K562 (cell line): ENCODE data around the gene CDH5. TPM values are rescaled to one million over a fixed set of nuclear protein-coding genes. Genes with fewer than 3 reads are reported as not detected.

ENCODE experiments used
- ATAC-seq: fragments of 200-7000 bp; cut with Tn5 transposase; 3 replicates; pipeline ENCODE4 v1.9.1; 2020; ENCODE audit warnings: moderate library complexity
- BruUV-seq: library from RNA; stranded (reverse); fragments of 400-500 nt; replicated peaks from 2 replicates; lab custom pipeline; 2021; lab: Mats Ljungman, UMichigan
- CTCF ChIA-PET: fragments of 300-600 bp; formaldehyde crosslinking; extraction: SDS; loops from one replicate; lab custom pipeline; 2021; ENCODE audit warnings: low intra/inter-chr PET ratio; lab: Yijun Ruan, JAX
- POLR2A ChIA-PET: fragments of 300-600, 350-650 bp; sonication (Branson Sonifier 250); formaldehyde crosslinking; extraction: SDS; loops from one replicate; lab custom pipeline; 2021; ENCODE audit warnings: antibody characterized with exemption, inconsistent platforms; lab: Yijun Ruan, JAX
- DNase-seq, 4 experiments: peaks; one replicate each; pipeline versions ENCODE4 v3.0.0 to v3.0.0-alpha.2; 2011 to 2018; ENCODE audit warnings: low spot score in 3 of 4, mixed read lengths in 3 of 4; ENCODE audit errors: extremely low read depth in 1 of 4
- FAIRE-seq: peaks from 2 replicates; lab custom pipeline; 2011; peaks lifted over from hg19 to GRCh38; lab: Jason Lieb, UNC
- H2AFZ ChIP-seq: 2 replicates; pipeline ENCODE4 v1.6.0; 2011; ENCODE audit warnings: low read depth, low read length, control low read depth, inconsistent platforms
- H3K27ac ChIP-seq: fragments of 200-600 bp; 3 replicates; pipeline ENCODE4 v1.8.0; 2011; ENCODE audit warnings: low read depth, mild to moderate bottlenecking, control low read depth, inconsistent platforms, low read length, moderate library complexity, mixed read lengths; ENCODE audit errors: extremely low read depth
- H3K27me3 ChIP-seq, 2 experiments: fragments of 300-600 bp in 1 of 2; 2 replicates in 1 of 2; 3 replicates in 1 of 2; pipeline versions ENCODE4 v1.6.0 to v1.8.0; 2011; ENCODE audit warnings: inconsistent platforms in 2 of 2, low read length in 2 of 2, mild to moderate bottlenecking in 1 of 2, mixed read lengths in 1 of 2, moderate library complexity in 1 of 2; ENCODE audit not compliant: control insufficient read depth in 2 of 2, insufficient read depth in 2 of 2
- H3K36me3 ChIP-seq: fragments of 300-600 bp; 3 replicates; pipeline ENCODE4 v1.8.0; 2011; ENCODE audit warnings: mild to moderate bottlenecking, low read length, inconsistent platforms; ENCODE audit not compliant: control insufficient read depth, insufficient read depth
- H3K4me1 ChIP-seq, 2 experiments: fragments of 200-600 bp in 1 of 2; replicated peaks in 1 of 2; 2 replicates in 1 of 2; 3 replicates in 1 of 2; pipeline versions ENCODE4 v1.5.1 to v1.8.0; 2011; ENCODE audit warnings: inconsistent platforms in 2 of 2, low read length in 2 of 2, mild to moderate bottlenecking in 1 of 2, mixed read lengths in 1 of 2, moderate library complexity in 1 of 2; ENCODE audit not compliant: control insufficient read depth in 2 of 2, insufficient read depth in 2 of 2
- H3K4me2 ChIP-seq: 2 replicates; pipeline ENCODE4 v1.6.1; 2011; ENCODE audit warnings: low read length, control low read depth, inconsistent platforms, mixed read lengths; ENCODE audit not compliant: insufficient read depth
- H3K4me3 ChIP-seq: fragments of 200-600 bp; sonication (generic), shearing (Covaris generic); 2 replicates; pipeline ENCODE4 v1.5.1; 2016; ENCODE audit warnings: control low read depth, inconsistent platforms
- H3K79me2 ChIP-seq: fragments of 200-600 bp; 3 replicates; pipeline ENCODE4 v1.8.0; 2011; ENCODE audit warnings: low read length, inconsistent platforms; ENCODE audit not compliant: control insufficient read depth, insufficient read depth
- H3K9ac ChIP-seq, 2 experiments: 2 replicates each; pipeline versions ENCODE4 v1.6.0 to v1.6.1; 2011; ENCODE audit warnings: low read depth in 2 of 2, low read length in 2 of 2, control low read depth in 1 of 2, inconsistent platforms in 1 of 2, mild to moderate bottlenecking in 1 of 2, mixed read lengths in 1 of 2; ENCODE audit not compliant: insufficient read depth in 1 of 2
- H3K9me1 ChIP-seq: one replicate; pipeline ENCODE4 v1.6.0; 2011; ENCODE audit warnings: inconsistent platforms, mild to moderate bottlenecking, low read length, moderate library complexity; ENCODE audit not compliant: control insufficient read depth, insufficient read depth
- H3K9me3 ChIP-seq: replicated peaks from 2 replicates; pipeline ENCODE4 v1.5.1; 2011; ENCODE audit warnings: low read depth, low read length, inconsistent platforms; ENCODE audit not compliant: control insufficient read depth, insufficient read depth
- H4K20me1 ChIP-seq: replicated peaks from 2 replicates; pipeline ENCODE4 v1.6.1; 2011; ENCODE audit warnings: low read length, inconsistent platforms, mixed read lengths; ENCODE audit not compliant: control insufficient read depth, insufficient read depth
- C11orf30 ChIP-seq: fragments of 450-650 bp; IDR thresholded peaks from 2 replicates; pipeline ENCODE4 v1.6.1; 2016; ENCODE audit warnings: low read depth, mild to moderate bottlenecking
- EP300 ChIP-seq: IDR thresholded peaks from 2 replicates; pipeline ENCODE4 v1.6.1; 2012; ENCODE audit warnings: low read length, improper control_type of control experiment
- MTA1 ChIP-seq: fragments of 450-650 bp; IDR thresholded peaks from 2 replicates; pipeline ENCODE4 v1.6.1; 2017; ENCODE audit warnings: borderline replicate concordance
- NEUROD1 ChIP-seq: fragments of 150-350 bp; IDR thresholded peaks from 2 replicates; pipeline ENCODE4 v1.6.1; 2014; ENCODE audit warnings: borderline replicate concordance, low read length, low read depth; ENCODE audit not compliant: partially characterized antibody
- NR4A1 ChIP-seq, 2 experiments: fragments of 250-450 bp in 1 of 2; fragments of 450-650 bp in 1 of 2; sonication (Bioruptor Pico) in 1 of 2; IDR thresholded peaks; 2 replicates each; pipeline versions ENCODE4 v1.4.0 to v1.6.1; 2016 to 2020; ENCODE audit warnings: mild to moderate bottlenecking in 2 of 2, missing compliant biosample characterization in 1 of 2, missing genetic modification characterization in 1 of 2, moderate library complexity in 1 of 2
- PRPF4 ChIP-seq: fragments of 200-400 bp; formaldehyde crosslinking; IDR thresholded peaks from one replicate; pipeline ENCODE4 v1.6.1; 2017; ENCODE audit warnings: low read length, low read depth, mild to moderate bottlenecking; ENCODE audit not compliant: insufficient read depth, poor library complexity, severe bottlenecking
- SMARCB1 ChIP-seq: IDR thresholded peaks from 2 replicates; pipeline ENCODE4 v1.6.1; 2011; ENCODE audit warnings: improper control_type of control experiment, low read depth; ENCODE audit not compliant: insufficient read length
- TCF15 ChIP-seq: fragments of 250-450 bp; sonication (Bioruptor Pico); IDR thresholded peaks from 2 replicates; pipeline ENCODE4 v1.8.0; 2022; ENCODE audit warnings: moderate library complexity, mild to moderate bottlenecking, inconsistent platforms
- TFAP4 ChIP-seq: sonication (generic); formaldehyde crosslinking; IDR thresholded peaks from 2 replicates; pipeline ENCODE4 v1.8.0; 2022; ENCODE audit warnings: missing genetic modification reagents, mild to moderate bottlenecking, moderate library complexity, borderline replicate concordance
- ZNF280B ChIP-seq: fragments of 250-450 bp; sonication (Bioruptor Pico); IDR thresholded peaks from 2 replicates; pipeline ENCODE4 v1.5.1; 2021; ENCODE audit warnings: mild to moderate bottlenecking
- ZNF57 ChIP-seq: fragments of 450-650 bp; formaldehyde crosslinking; IDR thresholded peaks from 2 replicates; pipeline ENCODE4 v1.4.0; 2020; ENCODE audit warnings: mild to moderate bottlenecking, moderate library complexity
- ZSCAN32 ChIP-seq: fragments of 450-650 bp; formaldehyde crosslinking; IDR thresholded peaks from 2 replicates; pipeline ENCODE4 v1.4.0; 2020; ENCODE audit warnings: mild to moderate bottlenecking, moderate library complexity
- WGBS: fragments of 100-300 bp; shearing (Covaris generic); methylation state at CpG from one replicate; pipeline ENCODE4 v1.1.6; 2016; ENCODE audit warnings: low coverage, mixed read lengths; ENCODE audit not compliant: insufficient coverage; ENCODE audit errors: missing lambda C conversion rate; 5-methylcytosine and 5-hydroxymethylcytosine counted together
- in situ Hi-C: fragments of 300-500 bp; cut with MboI; formaldehyde crosslinking; loops from 4 replicates; pipeline ENCODE4 v1.15.0; 2018; ENCODE audit warnings: inconsistent platforms, mixed read lengths
- intact Hi-C: fragments of 100-400 bp; cut with micrococcal nuclease; formaldehyde crosslinking; loops from 2 replicates; pipeline ENCODE4 v1.14.2; 2022
- polyA plus RNA-seq, 8 experiments: library from polyadenylated mRNA; depleted of rRNA in 4 of 8; stranded (reverse) in 5 of 8; unstranded in 3 of 8; fragments of >200 nt; fragmentation: Nextera tagmentation in 2 of 8; fragmentation: Illumina TruSeq in 1 of 8; extraction: Ambion mirVana in 2 of 8; extraction: Trizol in 1 of 8; gene quantifications; 2 replicates each; pipeline versions ENCODE4 v1.2.1 to v1.2.3, GENCODE V29; 2011 to 2014; ENCODE audit warnings: inconsistent platforms in 1 of 8, missing spikeins in 1 of 8
- total RNA-seq, 7 experiments: library from RNA; depleted of rRNA in 6 of 7; stranded (reverse); fragments of >200 nt in 6 of 7; fragmentation: Illumina TruSeq in 2 of 7; extraction: Trizol in 2 of 7; gene quantifications; 2 replicates each; pipeline versions ENCODE4 v1.2.1 to v1.2.3, GENCODE V29; 2011 to 2021; ENCODE audit warnings: low replicate concordance in 1 of 7

CDH5 gene
- total and polyA plus RNA-seq, 9 of the 15 experiments (the other 6 are each of a cell fraction or from before 2014, with no cell fraction given): not detected

GRCh38 chr16:66386629-66387622, 20.4 kb downstream of the CDH5 start:
- POLR2A ChIA-PET: interaction anchor here (0.6 kb wide), 1 partner anchor 643 kb away, joined by 3 read pairs; no protein-coding TSS in a partner anchor
- TF ChIP-seq SMARCB1: no peak
- no peak for TF ChIP-seq ZNF280B (CRISPR knock-in tag)
- TF ChIP-seq C11orf30: no peak
- TF ChIP-seq TCF15: no peak
- no peak for TF ChIP-seq NR4A1 (CRISPR knock-in tag; IDR thresholded peaks at IDR 0.05)
- TF ChIP-seq NR4A1 (tag; IDR thresholded peaks at IDR 0.05): no peak
- TF ChIP-seq EP300: no peak
- TF ChIP-seq MTA1: no peak
- TF ChIP-seq ZNF57 (CRISPR knock-in tag): no peak
- TF ChIP-seq ZSCAN32 (CRISPR knock-in tag): no peak
- no peak for TF ChIP-seq NEUROD1
- TF ChIP-seq PRPF4: no peak
- no peak for TF ChIP-seq TFAP4 (CRISPR knock-in tag)
- no peak overlapping the region for H3K4me2 ChIP-seq
- no peaks in the 10 kb centered on the region for H3K9me1 ChIP-seq
- intact Hi-C loops (no loop called here), in situ Hi-C loops (no loop called here)
- H3K79me2 ChIP-seq: no peaks in the 10 kb centered on the region
- H3K27me3 ChIP-seq: peaks cover 3 to 37% of the 10 kb centered on the region in 2 experiments; a peak in 4 of 5 replicates
- H3K36me3 ChIP-seq: no peaks in the 10 kb centered on the region
- DNase-seq: no peak
- H3K4me1 ChIP-seq: no peaks in the 10 kb centered on the region; a peak in 1 of 5 replicates
- no peak overlapping the region for H3K27ac ChIP-seq
- no peak for FAIRE-seq
- H4K20me1 ChIP-seq: no peaks in the 10 kb centered on the region
- H2AFZ ChIP-seq: no peak overlapping the region
- H3K9ac ChIP-seq: no peak overlapping the region
- 2% methylated on average over 20 of the region's 20 CpGs for WGBS
- ATAC-seq: no peak
- no peaks in the 10 kb centered on the region for H3K9me3 ChIP-seq
- no peak overlapping the region for H3K4me3 ChIP-seq
- CTCF ChIA-PET: no interaction called here
- no TSS peak for BruUV-seq
